IMR-90 (cell line): ENCODE data around the gene AMFR. TPM values are rescaled to one million over a fixed set of nuclear protein-coding genes. Genes with fewer than 3 reads are reported as not detected.

Experiments used
- ATAC-seq: fragments of 200-7000 bp; cut with Tn5 transposase; 2 replicates; pipeline ENCODE4 v1.9.1; 2020; ENCODE audit warnings: low read depth, mild to moderate bottlenecking, moderate library complexity
- BruUV-seq: library from RNA; stranded (reverse); fragments of 400-500 nt; replicated peaks from 2 replicates; lab custom pipeline; 2021; lab: Mats Ljungman, UMichigan
- CTCF ChIA-PET: fragments of 300-600 bp; formaldehyde crosslinking; extraction: SDS; loops from one replicate; lab custom pipeline; 2021; ENCODE audit warnings: antibody characterized with exemption; lab: Yijun Ruan, JAX
- POLR2A ChIA-PET: fragments of 300-600 bp; sonication (Branson Sonifier 250); formaldehyde crosslinking; loops from one replicate; lab custom pipeline; 2022; ENCODE audit warnings: antibody characterized with exemption; ENCODE audit not compliant: unreplicated experiment; lab: Charles Lee
- DNase-seq: peaks from one replicate; pipeline ENCODE4 v3.0.0; 2013
- H2AFZ ChIP-seq: replicated peaks from 2 replicates; pipeline ENCODE3; 2013; ENCODE audit warnings: low read length, mild to moderate bottlenecking; ENCODE audit not compliant: poor library complexity
- H2AK5ac ChIP-seq: 2 replicates; pipeline ENCODE4 v1.6.1; 2013; ENCODE audit warnings: low read depth, low read length, inconsistent platforms
- H2AK9ac ChIP-seq: replicated peaks from 2 replicates; pipeline ENCODE3; 2013; ENCODE audit warnings: mild to moderate bottlenecking, low read depth, low read length, moderate library complexity; ENCODE audit not compliant: poor library complexity
- H2BK120ac ChIP-seq: 2 replicates; pipeline ENCODE4 v1.6.1; 2013; ENCODE audit warnings: low read depth, low read length, inconsistent platforms
- H2BK15ac ChIP-seq: 3 replicates; pipeline ENCODE4 v1.6.1; 2013; ENCODE audit warnings: low read depth, low read length, inconsistent platforms
- H2BK20ac ChIP-seq: 2 replicates; pipeline ENCODE4 v1.6.1; 2013; ENCODE audit warnings: low read depth, mild to moderate bottlenecking, inconsistent platforms, low read length, moderate library complexity
- H2BK5ac ChIP-seq: 2 replicates; pipeline ENCODE4 v1.6.1; 2013; ENCODE audit warnings: mild to moderate bottlenecking, low read depth, low read length, inconsistent platforms; ENCODE audit not compliant: poor library complexity, severe bottlenecking
- H3K14ac ChIP-seq: replicated peaks from 2 replicates; pipeline ENCODE4 v1.6.1; 2013; ENCODE audit warnings: low read depth, low read length, inconsistent platforms
- H3K18ac ChIP-seq: 2 replicates; pipeline ENCODE4 v1.6.1; 2013; ENCODE audit warnings: low read depth, low read length, control low read depth
- H3K23ac ChIP-seq: 2 replicates; pipeline ENCODE4 v1.6.1; 2013; ENCODE audit warnings: low read depth, low read length, inconsistent platforms
- H3K27ac ChIP-seq: 2 replicates; pipeline ENCODE4 v1.5.1; 2013; ENCODE audit warnings: mild to moderate bottlenecking, control low read depth, low read length; ENCODE audit not compliant: insufficient read depth
- H3K27me3 ChIP-seq: 2 replicates; pipeline ENCODE4 v1.6.1; 2013; ENCODE audit warnings: low read length; ENCODE audit not compliant: control insufficient read depth, insufficient read depth
- H3K36me3 ChIP-seq: 2 replicates; pipeline ENCODE4 v1.6.1; 2013; ENCODE audit warnings: low read length, mixed read lengths; ENCODE audit not compliant: control insufficient read depth, insufficient read depth
- H3K4ac ChIP-seq: 2 replicates; pipeline ENCODE4 v1.6.1; 2013; ENCODE audit warnings: low read depth, low read length, inconsistent platforms
- H3K4me1 ChIP-seq: 2 replicates; pipeline ENCODE4 v1.6.1; 2013; ENCODE audit warnings: low read length, mixed read lengths; ENCODE audit not compliant: control insufficient read depth, insufficient read depth
- H3K4me2 ChIP-seq: 2 replicates; pipeline ENCODE4 v1.6.1; 2013; ENCODE audit warnings: low read depth, mild to moderate bottlenecking, control low read depth, low read length, moderate library complexity
- H3K4me3 ChIP-seq: 2 replicates; pipeline ENCODE4 v1.5.1; 2013; ENCODE audit warnings: low read depth, mild to moderate bottlenecking, control low read depth, low read length, moderate library complexity; ENCODE audit not compliant: insufficient read depth
- H3K56ac ChIP-seq: 2 replicates; pipeline ENCODE4 v1.6.1; 2013; ENCODE audit warnings: low read length, inconsistent platforms; ENCODE audit not compliant: insufficient read depth; ENCODE audit errors: extremely low read depth
- H3K79me1 ChIP-seq, 2 experiments: 2 replicates each; pipeline ENCODE4 v1.6.1; 2013; ENCODE audit warnings: low read length in 2 of 2, inconsistent platforms in 1 of 2, low read depth in 1 of 2
- H3K9ac ChIP-seq: 2 replicates; pipeline ENCODE4 v1.6.1; 2013; ENCODE audit warnings: low read depth, low read length, control low read depth
- H3K9me1 ChIP-seq: 2 replicates; pipeline ENCODE4 v1.6.1; 2013; ENCODE audit warnings: low read length, inconsistent platforms; ENCODE audit not compliant: insufficient read depth
- H3K9me3 ChIP-seq: 2 replicates; pipeline ENCODE4 v1.6.1; 2013; ENCODE audit warnings: low read length; ENCODE audit not compliant: control insufficient read depth, insufficient read depth
- H4K20me1 ChIP-seq: 2 replicates; pipeline ENCODE4 v1.6.1; 2013; ENCODE audit warnings: low read length, inconsistent platforms; ENCODE audit not compliant: insufficient read depth
- H4K5ac ChIP-seq: 2 replicates; pipeline ENCODE4 v1.6.1; 2013; ENCODE audit warnings: mild to moderate bottlenecking, low read depth, low read length, control low read depth
- H4K8ac ChIP-seq, 2 experiments: 2 replicates each; pipeline ENCODE4 v1.6.1; 2013; ENCODE audit warnings: low read depth in 2 of 2, low read length in 2 of 2, control low read depth in 1 of 2, inconsistent platforms in 1 of 2
- H4K91ac ChIP-seq: 2 replicates; pipeline ENCODE4 v1.6.1; 2013; ENCODE audit warnings: low read depth, low read length, inconsistent platforms; ENCODE audit not compliant: insufficient read depth
- BHLHE40 ChIP-seq: fragments of 150-350 bp; IDR thresholded peaks from 2 replicates; pipeline ENCODE4 v1.6.1; 2016; ENCODE audit warnings: mild to moderate bottlenecking, low read depth, low read length
- CEBPB ChIP-seq: IDR thresholded peaks from 2 replicates; pipeline ENCODE4 v1.6.1; 2012; ENCODE audit warnings: low read depth, low read length, improper control_type of control experiment
- CHD1 ChIP-seq: IDR thresholded peaks from 2 replicates; pipeline ENCODE4 v1.6.1; 2012; ENCODE audit warnings: low read depth, low read length, improper control_type of control experiment
- FOS ChIP-seq: fragments of 150-350 bp; IDR thresholded peaks from 2 replicates; pipeline ENCODE4 v1.6.1; 2016; ENCODE audit warnings: low read depth, low read length
- MAFK ChIP-seq: IDR thresholded peaks from 2 replicates; pipeline ENCODE4 v1.6.1; 2012; ENCODE audit warnings: low read depth, low read length, improper control_type of control experiment
- NFE2L2 ChIP-seq: fragments of 150-350 bp; IDR thresholded peaks from 2 replicates; pipeline ENCODE4 v1.6.1; 2016; ENCODE audit warnings: low read depth, mild to moderate bottlenecking, low read length
- POLR2A ChIP-seq: IDR thresholded peaks from 2 replicates; pipeline ENCODE4 v1.6.1; 2012; ENCODE audit warnings: mild to moderate bottlenecking, low read depth, low read length
- RAD21 ChIP-seq: IDR thresholded peaks from 2 replicates; pipeline ENCODE4 v1.6.1; 2012; ENCODE audit warnings: low read length, improper control_type of control experiment
- WGBS, 2 experiments: methylation state at CpG; one replicate each; pipeline versions ENCODE4 v1.1.5 to v1.1.7; 2013; ENCODE audit warnings: missing lambda C conversion rate in 2 of 2; ENCODE audit not compliant: insufficient read length in 1 of 2; ENCODE audit errors: extremely low coverage in 2 of 2; 5-methylcytosine and 5-hydroxymethylcytosine counted together
- dilution Hi-C: fragments of 300-500 bp; cut with HindIII; formaldehyde crosslinking; loops from one replicate; pipeline ENCODE4 v1.14.3; 2018; ENCODE audit warnings: low sequenced_read_pairs; ENCODE audit not compliant: unreplicated experiment
- in situ Hi-C: fragments of 300-500 bp; cut with MboI; formaldehyde crosslinking; loops from 3 replicates; pipeline ENCODE4 v1.14.3; 2019; ENCODE audit warnings: low sequenced_read_pairs, inconsistent platforms, mixed read lengths
- intact Hi-C: fragments of 100-400 bp; cut with micrococcal nuclease; formaldehyde crosslinking; loops from 2 replicates; pipeline ENCODE4 v1.10.0; 2022
- polyA plus RNA-seq, 3 experiments: library from polyadenylated mRNA; depleted of rRNA; stranded (reverse); fragments of >200 nt; gene quantifications; 2 replicates each; pipeline ENCODE4 v1.2.3, GENCODE V29; 2012; ENCODE audit warnings: low replicate concordance in 1 of 3
- total RNA-seq: library from RNA; depleted of rRNA; stranded (reverse); fragments of >200 nt; gene quantifications from 2 replicates; pipeline ENCODE4 v1.2.3, GENCODE V29; 2012
- TF ChIP-seq, protein P1 (sequence below): conservative IDR thresholded peaks from 2 replicates; pipeline ENCODE4 v1.5.1; 2012; ENCODE audit warnings: mild to moderate bottlenecking, low read depth, low read length, improper control_type of control experiment

AMFR gene
- total and polyA plus RNA-seq, 2 of the 4 experiments (the other 2 are of a cell fraction): 60.7 to 216 TPM

DNA sequence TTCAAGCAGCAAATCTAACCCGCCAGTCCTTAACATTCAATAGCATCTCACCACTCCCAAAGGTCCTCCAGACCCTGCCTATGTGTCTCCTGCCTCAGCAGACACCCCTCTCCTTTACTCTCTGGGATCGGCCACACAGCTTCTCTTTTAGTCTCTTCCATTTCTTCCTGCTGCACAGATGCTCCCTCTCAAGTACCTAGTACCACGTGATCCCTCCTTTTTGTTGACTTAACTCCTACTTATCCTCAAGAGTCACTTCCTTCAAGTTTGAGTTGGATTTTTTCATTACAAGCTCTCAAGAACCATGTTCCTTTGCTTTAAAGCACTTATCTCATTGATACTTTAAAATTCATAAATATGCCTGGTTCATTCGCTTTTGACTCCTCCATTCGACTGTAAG, 24.9 kb downstream of the AMFR start:
- H3K9me3 ChIP-seq: no peaks in the 10 kb centered on the region
- no peaks in the 10 kb centered on the region for H3K4me1 ChIP-seq
- H2BK5ac ChIP-seq: no peak overlapping the region
- intact Hi-C loops (no loop called here), dilution Hi-C loops (no loop called here), in situ Hi-C loops (no loop called here)
- H2BK15ac ChIP-seq: no peak overlapping the region
- H3K9me1 ChIP-seq: peaks cover 3% of the 10 kb centered on the region
- ATAC-seq (no peak), DNase-seq (no peak)
- no peak overlapping the region for H3K27ac ChIP-seq
- no peak overlapping the region for H2BK20ac ChIP-seq
- H4K8ac ChIP-seq: no peak overlapping the region
- H3K36me3 ChIP-seq: peaks cover 30% of the 10 kb centered on the region
- TF ChIP-seq BHLHE40 (no peak), MAFK (no peak), NFE2L2 (no peak), FOS (no peak), POLR2A (no peak), RAD21 (no peak), CEBPB (no peak), CHD1 (no peak)
- TF ChIP-seq, protein P1, sequence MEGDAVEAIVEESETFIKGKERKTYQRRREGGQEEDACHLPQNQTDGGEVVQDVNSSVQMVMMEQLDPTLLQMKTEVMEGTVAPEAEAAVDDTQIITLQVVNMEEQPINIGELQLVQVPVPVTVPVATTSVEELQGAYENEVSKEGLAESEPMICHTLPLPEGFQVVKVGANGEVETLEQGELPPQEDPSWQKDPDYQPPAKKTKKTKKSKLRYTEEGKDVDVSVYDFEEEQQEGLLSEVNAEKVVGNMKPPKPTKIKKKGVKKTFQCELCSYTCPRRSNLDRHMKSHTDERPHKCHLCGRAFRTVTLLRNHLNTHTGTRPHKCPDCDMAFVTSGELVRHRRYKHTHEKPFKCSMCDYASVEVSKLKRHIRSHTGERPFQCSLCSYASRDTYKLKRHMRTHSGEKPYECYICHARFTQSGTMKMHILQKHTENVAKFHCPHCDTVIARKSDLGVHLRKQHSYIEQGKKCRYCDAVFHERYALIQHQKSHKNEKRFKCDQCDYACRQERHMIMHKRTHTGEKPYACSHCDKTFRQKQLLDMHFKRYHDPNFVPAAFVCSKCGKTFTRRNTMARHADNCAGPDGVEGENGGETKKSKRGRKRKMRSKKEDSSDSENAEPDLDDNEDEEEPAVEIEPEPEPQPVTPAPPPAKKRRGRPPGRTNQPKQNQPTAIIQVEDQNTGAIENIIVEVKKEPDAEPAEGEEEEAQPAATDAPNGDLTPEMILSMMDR: no peak
- no peaks in the 10 kb centered on the region for H4K20me1 ChIP-seq
- no peak overlapping the region for H2AK5ac ChIP-seq
- WGBS, 2 experiments: 89% methylated on average over 3 of the region's 5 CpGs; no CpG with 5 or more reads in 1 of the 2 experiments
- no peaks in the 10 kb centered on the region for H3K27me3 ChIP-seq
- H4K5ac ChIP-seq: no peak overlapping the region
- no peak overlapping the region for H3K23ac ChIP-seq
- no peak overlapping the region for H3K56ac ChIP-seq
- H3K4me3 ChIP-seq: no peak overlapping the region
- no peak overlapping the region for H3K9ac ChIP-seq
- H4K91ac ChIP-seq: no peak overlapping the region
- BruUV-seq: no TSS peak
- CTCF ChIA-PET: interaction anchor here (0.7 to 1.5 kb wide), 2 partner anchors 11 to 44 kb away, joined by 3 to 5 read pairs; no protein-coding TSS in a partner anchor
- no peak overlapping the region for H3K4me2 ChIP-seq
- H3K79me1 ChIP-seq: peaks cover 21 to 22% of the 10 kb centered on the region in 2 experiments
- H3K14ac ChIP-seq: no peak overlapping the region
- POLR2A ChIA-PET: no interaction called here
- no peak overlapping the region for H2AFZ ChIP-seq
- no peak overlapping the region for H3K18ac ChIP-seq
- no peak overlapping the region for H3K4ac ChIP-seq
- no peak overlapping the region for H2BK120ac ChIP-seq
- no peak overlapping the region for H2AK9ac ChIP-seq
